Stimulated activated memory B cell treated with anti-CD40 and anti-IgM and Interleukin-4, amounts not matched to agents 10 μg/mL and 1 μg/mL and 100 μg/mL, for 72 hours (primary cell): ENCODE measurements around the gene SDK1.
"Not testable (repeated sequence)": the region's sequence is repeated elsewhere in the genome, so short reads cannot be mapped to it uniquely, and the experiment has no call there.

Experiments
- ATAC-seq: fragments of 150-1000 bp; cut with Tn5 transposase; 2 replicates; pipeline ENCODE4 v1.10.0; 2021
- H3K27ac Mint-ChIP-seq: one replicate; pipeline ENCODE4 v1.8.0; 2022; ENCODE audit warnings: mild to moderate bottlenecking, mixed read lengths
- H3K27me3 Mint-ChIP-seq: one replicate; pipeline ENCODE4 v1.8.0; 2022; ENCODE audit warnings: mixed read lengths
- H3K36me3 Mint-ChIP-seq: one replicate; pipeline ENCODE4 v1.8.0; 2022; ENCODE audit warnings: mixed read lengths
- H3K4me1 Mint-ChIP-seq: one replicate; pipeline ENCODE4 v1.8.0; 2022; ENCODE audit warnings: mixed read lengths
- H3K4me3 Mint-ChIP-seq: one replicate; pipeline ENCODE4 v1.8.0; 2022; ENCODE audit warnings: mild to moderate bottlenecking, moderate library complexity, mixed read lengths
- H3K9me3 Mint-ChIP-seq: one replicate; pipeline ENCODE4 v1.8.0; 2022; ENCODE audit warnings: mixed read lengths

The SDK1 gene

DNA sequence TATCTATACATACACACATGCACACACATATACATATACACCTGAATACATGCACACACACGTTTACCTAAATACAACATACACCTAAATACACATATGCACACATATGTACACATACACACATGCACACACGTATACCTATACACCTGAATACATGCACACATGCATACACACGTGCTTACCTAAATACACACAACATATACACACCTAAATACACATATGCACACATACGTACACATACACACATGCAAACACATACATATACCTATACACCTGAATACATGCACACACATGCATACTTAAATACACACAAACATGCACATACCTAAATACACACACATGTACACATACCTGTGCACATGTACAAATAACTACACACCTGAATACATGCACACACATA lies 947.2 kb downstream of the SDK1 start:
- H3K9me3 Mint-ChIP-seq, result peaks cover 21% of the 10 kb centered on the region
- H3K27me3 Mint-ChIP-seq, result no peaks in the 10 kb centered on the region
- no peaks in the 10 kb centered on the region for H3K36me3 Mint-ChIP-seq
- H3K27ac Mint-ChIP-seq, result no peak overlapping the region
- no peaks in the 10 kb centered on the region for H3K4me1 Mint-ChIP-seq
- no peak for ATAC-seq
- no peak overlapping the region for H3K4me3 Mint-ChIP-seq

DNA sequence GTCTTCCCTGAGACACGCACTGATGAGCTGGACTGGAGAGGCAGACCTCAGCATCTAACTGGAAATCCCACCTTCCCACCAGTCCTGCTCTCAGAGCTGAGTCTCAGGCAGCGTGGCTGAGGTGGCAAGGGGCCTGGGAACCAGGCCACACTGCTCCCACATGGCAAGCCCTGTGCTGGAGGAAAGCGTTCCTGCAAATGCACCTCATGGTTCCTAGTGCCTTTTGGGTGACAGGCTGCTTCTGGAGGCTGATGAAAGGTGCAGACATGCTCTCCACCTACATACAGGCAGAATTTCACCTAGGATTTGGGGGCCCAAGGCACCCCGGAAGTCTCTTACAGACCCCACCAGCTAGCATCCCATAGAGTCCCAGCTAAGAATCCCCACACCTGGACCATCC lies 948.2 kb downstream of the SDK1 start:
- no peaks in the 10 kb centered on the region for H3K27me3 Mint-ChIP-seq
- ATAC-seq, result no peak
- H3K4me3 Mint-ChIP-seq, result no peak overlapping the region
- H3K27ac Mint-ChIP-seq, result no peak overlapping the region
- no peaks in the 10 kb centered on the region for H3K4me1 Mint-ChIP-seq
- peaks cover 4% of the 10 kb centered on the region for H3K36me3 Mint-ChIP-seq
- H3K9me3 Mint-ChIP-seq, result peaks cover 30% of the 10 kb centered on the region

DNA sequence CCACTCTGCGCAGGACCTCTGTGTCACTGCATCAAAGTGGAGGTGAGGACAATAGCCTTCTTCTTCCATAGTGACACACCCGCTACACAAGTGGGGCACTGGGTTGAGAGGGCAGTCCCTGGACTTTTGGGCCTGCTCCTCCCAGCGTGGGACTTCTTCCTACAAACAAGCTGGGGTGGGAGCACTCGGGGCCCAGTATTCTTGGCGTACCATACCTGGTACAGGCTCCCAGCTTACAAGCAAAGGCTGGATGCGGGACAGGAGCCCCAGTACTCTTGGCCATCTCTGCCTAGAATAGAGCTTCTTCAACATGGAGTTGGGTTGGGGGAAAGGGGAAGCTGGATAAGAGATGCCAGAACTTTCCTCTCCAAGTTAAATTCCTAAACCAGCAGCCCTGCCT lies 954.3 kb downstream of the SDK1 start:
- Mint-ChIP-seq H3K27ac (no peak overlapping the region), H3K27me3 (peaks cover 22% of the 10 kb centered on the region)
- ATAC-seq, result no peak

DNA sequence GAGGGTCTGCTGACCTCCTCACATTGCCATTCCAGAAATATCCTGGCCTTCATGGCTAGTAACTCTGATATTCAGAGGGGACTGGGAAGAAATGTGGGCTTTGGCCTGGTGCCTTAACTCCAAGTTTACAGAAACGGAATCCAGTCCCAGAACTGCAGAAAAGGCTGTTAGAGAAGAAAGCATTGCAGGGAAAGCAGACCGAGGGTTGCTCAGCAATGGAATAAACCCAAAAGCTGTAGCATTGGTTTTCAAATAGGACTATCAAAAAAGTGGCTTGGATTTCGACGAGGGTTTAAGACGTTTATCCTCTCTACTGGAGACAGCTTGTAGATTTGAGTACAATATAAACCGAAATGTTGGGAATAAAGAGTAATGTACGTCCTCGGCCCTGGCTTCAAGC lies 955.2 kb downstream of the SDK1 start:
- H3K27me3 Mint-ChIP-seq, result peaks cover 28% of the 10 kb centered on the region
- no peak overlapping the region for H3K27ac Mint-ChIP-seq
- no peaks in the 10 kb centered on the region for H3K4me1 Mint-ChIP-seq
- no peak overlapping the region for H3K4me3 Mint-ChIP-seq
- H3K9me3 Mint-ChIP-seq, result peaks cover 22% of the 10 kb centered on the region
- ATAC-seq, result no peak
- peaks cover 5% of the 10 kb centered on the region for H3K36me3 Mint-ChIP-seq

More for the DNA sequence above, 954.3 kb downstream of the SDK1 start:
- H3K4me3 Mint-ChIP-seq, result no peak overlapping the region
- H3K36me3 Mint-ChIP-seq, result peaks cover 5% of the 10 kb centered on the region
- peaks cover 29% of the 10 kb centered on the region for H3K9me3 Mint-ChIP-seq
- no peaks in the 10 kb centered on the region for H3K4me1 Mint-ChIP-seq

DNA sequence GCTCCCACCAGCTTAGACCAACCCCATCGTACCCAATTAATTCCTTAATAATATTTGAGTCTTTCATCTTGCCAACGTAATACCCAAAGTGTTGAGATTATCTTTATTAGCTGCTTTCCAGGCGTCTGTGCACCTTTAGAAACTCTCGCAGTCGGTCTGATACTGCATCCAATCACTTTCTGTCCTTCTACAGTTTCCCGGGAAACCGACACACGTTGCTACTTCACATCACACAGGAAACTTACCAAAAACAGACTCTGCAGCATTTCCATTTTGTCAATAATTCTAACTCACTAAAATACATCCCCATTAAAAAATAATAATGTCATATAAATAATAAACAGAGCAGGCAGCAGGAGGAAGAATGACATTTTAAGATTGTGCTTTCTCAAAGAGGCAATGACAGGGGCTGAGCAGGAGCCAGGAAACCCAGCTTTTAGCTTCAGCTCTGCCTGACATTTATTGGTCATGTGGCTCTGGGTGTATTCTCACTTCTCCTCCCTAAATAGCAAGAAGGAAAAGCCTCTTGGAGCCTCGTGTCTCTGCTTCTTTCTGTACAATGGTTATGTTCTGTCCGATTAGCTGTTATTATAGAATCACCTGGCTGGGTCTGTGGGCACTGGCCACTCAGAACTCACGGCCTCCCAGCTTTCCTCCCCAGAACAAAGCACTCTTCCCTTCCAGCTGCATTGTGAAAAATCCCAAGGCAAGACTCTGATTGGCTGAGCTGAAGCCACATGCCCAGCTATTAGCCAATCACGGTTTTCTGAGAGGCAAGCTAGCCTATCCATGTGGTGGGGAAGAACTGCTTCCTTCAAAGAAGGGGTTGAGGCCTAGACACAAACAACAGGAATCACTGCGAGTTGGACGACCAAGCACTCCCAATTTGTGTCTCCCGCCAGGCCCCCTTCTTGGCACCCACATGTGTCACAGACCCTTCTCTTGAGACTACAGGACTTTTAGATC lies 956.4 kb downstream of the SDK1 start:
- no peak overlapping the region for H3K4me3 Mint-ChIP-seq
- no peaks in the 10 kb centered on the region for H3K4me1 Mint-ChIP-seq
- peaks cover 5% of the 10 kb centered on the region for H3K36me3 Mint-ChIP-seq
- H3K27me3 Mint-ChIP-seq, result peaks cover 28% of the 10 kb centered on the region
- H3K9me3 Mint-ChIP-seq, result peaks cover 22% of the 10 kb centered on the region
- H3K27ac Mint-ChIP-seq, result no peak overlapping the region
- no peak for ATAC-seq

DNA sequence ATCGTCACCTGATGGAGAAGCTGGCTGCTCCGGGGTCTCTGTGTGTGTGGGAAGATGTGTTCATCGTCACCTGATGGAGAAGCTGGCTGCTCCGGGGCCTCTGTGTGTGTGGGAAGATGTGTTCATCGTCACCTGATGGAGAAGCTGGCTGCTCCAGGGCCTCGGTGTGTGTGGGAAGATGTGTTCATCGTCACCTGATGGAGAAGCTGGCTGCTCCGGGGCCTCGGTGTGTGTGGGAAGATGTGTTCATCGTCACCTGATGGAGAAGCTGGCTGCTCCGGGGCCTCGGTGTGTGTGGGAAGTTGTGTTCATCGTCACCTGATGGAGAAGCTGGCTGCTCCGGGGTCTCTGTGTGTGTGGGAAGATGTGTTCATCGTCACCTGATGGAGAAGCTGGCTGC lies 959.1 kb downstream of the SDK1 start:
- not testable (repeated sequence) for H3K27ac Mint-ChIP-seq

DNA sequence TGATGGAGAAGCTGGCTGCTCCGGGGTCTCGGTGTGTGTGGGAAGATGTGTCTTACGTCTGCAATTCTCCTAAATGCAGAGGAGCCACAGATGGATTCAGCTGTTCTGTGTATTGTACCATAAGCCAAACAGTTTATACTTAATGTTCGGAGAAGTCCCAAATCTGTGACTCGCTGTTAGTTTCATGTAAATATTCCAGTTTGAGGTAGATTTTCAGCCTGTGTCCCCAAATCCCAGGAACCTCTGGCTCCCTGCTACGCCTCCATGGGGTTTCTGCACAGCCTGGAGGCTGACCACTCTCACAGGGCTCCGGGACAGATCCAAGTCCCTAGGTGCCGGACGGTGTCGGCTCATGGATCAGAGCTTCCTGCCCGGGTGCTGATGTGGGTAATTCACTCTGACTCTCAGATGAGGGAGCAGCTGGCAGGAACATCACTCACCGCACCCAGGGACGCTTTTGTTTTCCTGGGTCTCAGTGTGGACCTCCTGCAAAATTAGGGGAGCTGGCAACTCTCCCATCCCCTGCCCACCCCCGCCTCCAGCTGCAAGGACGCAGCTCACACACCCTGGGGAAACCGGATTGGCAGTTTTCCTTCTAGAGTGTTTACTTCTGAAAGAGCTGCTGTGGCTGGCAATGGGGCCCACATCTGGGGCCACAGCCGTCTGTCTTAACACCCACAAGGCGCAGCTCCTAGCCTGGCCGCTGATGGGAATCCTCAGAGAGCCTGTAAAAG lies 960.0 kb downstream of the SDK1 start:
- no peak for ATAC-seq
- Mint-ChIP-seq H3K4me3 (no peak overlapping the region), H3K27ac (no peak overlapping the region), H3K4me1 (no peaks in the 10 kb centered on the region), H3K36me3 (no peaks in the 10 kb centered on the region), H3K9me3 (no peaks in the 10 kb centered on the region), H3K27me3 (peaks cover 28% of the 10 kb centered on the region)

More for the DNA sequence above, 959.1 kb downstream of the SDK1 start:
- not testable (repeated sequence) for H3K36me3 Mint-ChIP-seq, H3K4me3 Mint-ChIP-seq, H3K4me1 Mint-ChIP-seq, ATAC-seq, H3K9me3 Mint-ChIP-seq
- peaks cover 28% of the 10 kb centered on the region for H3K27me3 Mint-ChIP-seq

DNA sequence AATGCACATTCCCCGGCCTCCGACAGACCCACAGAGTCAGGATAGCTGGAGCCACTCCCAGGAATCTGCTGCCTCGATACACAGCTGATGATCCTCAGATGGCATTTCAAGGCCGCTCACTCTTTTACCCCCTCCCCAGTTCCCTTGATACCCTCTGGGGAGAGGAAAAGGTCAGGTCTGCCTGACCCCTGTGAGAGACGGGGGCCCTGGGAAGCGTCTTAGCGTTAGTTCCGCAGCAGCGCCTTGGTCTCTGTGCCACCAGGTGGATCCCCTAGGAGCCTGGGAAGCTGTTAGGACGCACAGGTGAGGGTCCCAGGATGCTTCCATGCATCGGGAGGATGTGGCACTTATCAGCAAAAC lies 960.5 kb downstream of the SDK1 start:
- no peaks in the 10 kb centered on the region for H3K4me1 Mint-ChIP-seq
- no peaks in the 10 kb centered on the region for H3K36me3 Mint-ChIP-seq
- no peak for ATAC-seq
- H3K4me3 Mint-ChIP-seq, result no peak overlapping the region
- H3K9me3 Mint-ChIP-seq, result no peaks in the 10 kb centered on the region
- peaks cover 28% of the 10 kb centered on the region for H3K27me3 Mint-ChIP-seq
- no peak overlapping the region for H3K27ac Mint-ChIP-seq

DNA sequence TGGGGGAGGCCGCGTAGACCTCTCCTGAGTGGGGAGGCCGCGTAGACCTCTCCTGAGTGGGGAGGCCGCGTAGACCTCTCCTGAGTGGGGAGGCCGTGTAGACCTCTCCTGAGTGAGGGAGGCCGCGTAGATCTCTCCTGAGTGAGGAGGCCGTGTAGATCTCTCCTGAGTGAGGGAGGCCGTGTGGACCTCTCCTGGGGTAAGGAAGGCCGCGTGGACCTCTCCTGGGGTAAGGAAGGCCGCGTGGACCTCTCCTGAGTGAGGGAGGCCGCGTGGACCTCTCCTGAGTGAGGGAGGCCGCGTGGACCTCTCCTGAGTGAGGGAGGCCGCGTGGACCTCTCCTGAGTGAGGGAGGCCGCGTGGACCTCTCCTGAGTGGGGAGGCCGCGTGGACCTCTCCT lies 963.2 kb downstream of the SDK1 start:
- not testable (repeated sequence) for H3K27ac Mint-ChIP-seq, H3K4me3 Mint-ChIP-seq, H3K4me1 Mint-ChIP-seq, ATAC-seq, H3K36me3 Mint-ChIP-seq, H3K9me3 Mint-ChIP-seq
- H3K27me3 Mint-ChIP-seq, result peaks cover 16% of the 10 kb centered on the region

DNA sequence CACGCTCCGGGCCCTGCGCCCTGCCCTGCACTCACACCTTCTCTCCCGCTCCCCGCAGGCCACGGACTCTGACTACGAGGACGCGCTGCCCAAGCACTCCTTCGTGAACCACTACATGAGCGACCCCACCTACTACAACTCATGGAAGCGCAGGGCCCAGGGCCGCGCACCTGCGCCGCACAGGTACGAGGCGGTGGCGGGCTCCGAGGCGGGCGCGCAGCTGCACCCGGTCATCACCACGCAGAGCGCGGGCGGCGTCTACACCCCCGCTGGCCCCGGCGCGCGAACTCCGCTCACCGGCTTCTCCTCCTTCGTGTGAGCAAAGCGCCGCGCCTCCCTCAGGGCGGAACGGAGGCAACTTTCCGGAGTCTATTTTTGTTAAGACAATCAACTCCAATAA lies 964.0 kb downstream of the SDK1 start:
- H3K4me1 Mint-ChIP-seq, result no peaks in the 10 kb centered on the region
- no peaks in the 10 kb centered on the region for H3K36me3 Mint-ChIP-seq
- no peak overlapping the region for H3K27ac Mint-ChIP-seq
- H3K27me3 Mint-ChIP-seq, result peaks cover 9% of the 10 kb centered on the region
- no peak overlapping the region for H3K4me3 Mint-ChIP-seq
- no peak for ATAC-seq
- H3K9me3 Mint-ChIP-seq, result no peaks in the 10 kb centered on the region

DNA sequence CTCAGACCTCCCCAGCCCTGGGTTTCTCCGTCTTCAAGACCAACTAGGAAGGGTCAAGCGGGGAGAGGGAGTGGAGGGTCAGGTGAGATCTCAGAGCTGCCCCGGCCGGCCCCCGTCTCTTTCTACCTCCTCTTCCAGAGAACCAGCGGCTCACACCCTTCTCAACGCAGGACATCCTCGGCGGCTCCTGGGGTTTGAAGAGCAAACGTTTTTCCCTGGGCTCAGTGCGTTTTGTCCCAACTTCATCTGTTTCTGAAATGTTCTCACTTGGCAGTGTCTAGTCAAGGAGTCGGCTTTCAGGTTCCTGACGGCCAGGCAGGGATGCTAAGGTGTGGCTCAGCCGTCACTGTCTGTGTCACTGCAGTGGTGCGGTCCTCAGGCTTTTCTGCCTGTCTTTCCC lies 964.6 kb downstream of the SDK1 start:
- no peaks in the 10 kb centered on the region for H3K9me3 Mint-ChIP-seq
- no peak overlapping the region for H3K4me3 Mint-ChIP-seq
- H3K4me1 Mint-ChIP-seq, result no peaks in the 10 kb centered on the region
- H3K27me3 Mint-ChIP-seq, result peaks cover 3% of the 10 kb centered on the region
- ATAC-seq, result no peak
- H3K36me3 Mint-ChIP-seq, result no peaks in the 10 kb centered on the region
- no peak overlapping the region for H3K27ac Mint-ChIP-seq

DNA sequence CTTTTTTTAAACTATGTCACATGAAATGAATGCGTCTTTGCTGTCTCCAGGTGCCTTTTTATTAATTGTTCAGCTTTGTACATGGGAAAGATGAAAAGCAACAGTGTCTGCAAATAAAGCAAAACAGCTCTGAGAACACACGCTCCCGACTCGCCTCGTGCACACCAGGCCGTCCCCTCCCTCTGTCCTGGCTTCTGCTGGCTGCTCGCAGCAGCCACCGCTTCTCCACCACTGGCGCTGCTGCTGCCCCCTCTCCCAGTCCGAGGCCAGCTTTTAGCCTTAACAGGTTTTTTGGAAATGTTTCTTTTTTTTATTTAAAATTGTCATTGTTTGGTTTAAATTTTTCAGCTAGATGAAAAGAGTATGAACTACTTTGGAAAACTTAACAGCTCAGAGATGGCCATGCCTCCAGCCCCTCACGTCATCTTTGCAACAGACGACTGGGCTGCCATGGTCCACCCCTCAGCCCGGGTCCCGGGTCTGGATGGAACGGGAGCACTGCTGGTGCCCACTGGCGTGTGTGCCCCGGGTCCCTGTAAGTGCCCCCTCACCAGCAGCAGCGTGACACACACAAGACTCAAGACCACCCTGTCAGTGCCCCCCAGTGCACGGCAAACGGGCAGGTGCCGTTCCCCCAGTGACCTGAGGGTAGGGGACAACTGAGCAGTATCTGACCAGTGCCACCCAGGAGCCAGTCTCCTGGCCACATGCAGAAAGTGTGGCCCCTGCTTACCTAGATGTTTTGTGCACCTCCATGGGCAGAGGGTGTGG lies 965.4 kb downstream of the SDK1 start:
- ATAC-seq, result no peak
- Mint-ChIP-seq H3K4me1 (no peaks in the 10 kb centered on the region), H3K9me3 (no peaks in the 10 kb centered on the region), H3K36me3 (no peaks in the 10 kb centered on the region), H3K4me3 (no peak overlapping the region), H3K27me3 (no peaks in the 10 kb centered on the region), H3K27ac (no peak overlapping the region)

DNA sequence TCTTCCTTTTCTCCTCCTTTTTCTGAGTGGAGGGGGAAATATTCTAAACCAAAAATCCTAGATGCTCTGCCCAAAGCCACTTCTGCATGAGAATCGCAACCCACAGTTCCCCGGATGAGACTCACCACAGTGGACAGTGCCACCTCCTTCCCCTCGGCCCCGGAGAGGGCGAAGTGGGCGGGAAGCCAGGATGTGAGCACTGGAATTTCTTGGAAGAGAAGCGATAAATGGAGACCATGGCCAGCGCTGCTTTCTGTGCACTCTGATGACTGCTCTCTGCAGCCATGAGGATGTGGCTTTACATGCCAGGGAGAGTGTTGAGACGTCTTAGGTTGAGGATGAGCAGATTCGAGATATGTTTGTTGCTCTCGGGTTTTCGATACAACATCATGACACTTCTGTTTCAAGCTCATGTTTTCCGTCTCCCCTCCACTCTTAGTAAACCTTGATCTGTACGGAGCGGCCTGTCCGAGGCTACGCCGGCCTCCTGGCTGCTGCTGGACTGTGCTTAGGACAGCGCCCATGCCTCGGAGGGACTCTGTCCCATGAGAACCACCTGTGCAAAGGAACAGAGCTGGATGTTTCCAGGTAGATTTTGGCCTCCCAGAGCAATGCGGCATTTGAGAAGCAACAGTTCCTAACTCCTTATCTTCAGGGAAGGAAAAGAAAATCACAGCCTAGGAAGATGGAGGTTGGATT lies 966.4 kb downstream of the SDK1 start:
- Mint-ChIP-seq H3K9me3 (no peaks in the 10 kb centered on the region), H3K4me1 (no peaks in the 10 kb centered on the region), H3K4me3 (no peak overlapping the region), H3K36me3 (no peaks in the 10 kb centered on the region), H3K27me3 (no peaks in the 10 kb centered on the region), H3K27ac (no peak overlapping the region)
- no peak for ATAC-seq

DNA sequence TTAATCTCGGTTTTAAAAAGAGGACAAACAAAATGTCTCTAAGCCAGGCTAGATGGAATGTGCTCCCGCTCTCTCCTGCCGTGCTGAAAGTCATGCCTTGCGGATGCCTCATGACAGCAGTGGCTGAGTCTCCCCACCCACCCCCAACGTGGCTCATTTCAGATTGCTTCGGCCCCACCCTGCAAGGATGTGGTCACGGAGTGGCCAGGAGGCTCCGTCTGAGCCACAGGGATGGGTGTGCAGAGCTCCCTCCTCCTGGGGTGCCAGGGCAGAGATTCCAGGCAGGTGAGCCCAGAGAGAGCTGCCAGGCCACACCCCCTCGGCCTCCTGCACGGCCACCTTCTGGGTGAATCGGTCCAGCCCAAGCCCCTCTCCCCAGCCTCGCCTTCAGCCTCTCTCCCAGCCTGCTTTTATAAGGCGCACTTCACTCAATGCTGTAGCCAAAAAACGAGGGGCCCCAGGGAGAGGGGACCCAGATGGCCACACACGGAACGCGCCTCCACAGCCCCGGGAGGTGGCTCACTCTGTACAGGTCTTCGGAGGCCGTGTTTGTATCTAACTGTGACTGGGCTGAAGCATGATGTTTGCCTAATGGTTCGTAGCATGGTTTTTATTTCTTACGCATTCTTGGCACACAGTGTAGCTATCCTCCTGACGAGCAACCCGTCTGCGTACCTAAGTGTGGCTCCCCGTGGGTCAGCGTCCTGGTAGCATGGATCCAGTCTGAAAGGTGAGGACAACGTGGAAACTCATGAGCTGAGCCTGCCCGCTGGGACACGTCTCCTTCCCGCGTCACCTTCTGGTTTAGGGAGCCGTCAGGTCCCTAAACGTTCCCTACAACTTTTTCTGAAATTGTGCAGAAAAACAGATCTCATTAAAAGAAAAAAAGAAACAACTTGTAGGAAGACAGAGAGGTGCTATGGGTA lies 967.3 kb downstream of the SDK1 start:
- no peaks in the 10 kb centered on the region for H3K4me1 Mint-ChIP-seq
- no peak overlapping the region for H3K27ac Mint-ChIP-seq
- peak; percentile 9 for ATAC-seq
- no peaks in the 10 kb centered on the region for H3K9me3 Mint-ChIP-seq
- H3K36me3 Mint-ChIP-seq, result no peaks in the 10 kb centered on the region
- H3K27me3 Mint-ChIP-seq, result no peaks in the 10 kb centered on the region
- H3K4me3 Mint-ChIP-seq, result no peak overlapping the region
